ENCODE measurements around the gene MPPED2.

Gene MPPED2

DNA sequence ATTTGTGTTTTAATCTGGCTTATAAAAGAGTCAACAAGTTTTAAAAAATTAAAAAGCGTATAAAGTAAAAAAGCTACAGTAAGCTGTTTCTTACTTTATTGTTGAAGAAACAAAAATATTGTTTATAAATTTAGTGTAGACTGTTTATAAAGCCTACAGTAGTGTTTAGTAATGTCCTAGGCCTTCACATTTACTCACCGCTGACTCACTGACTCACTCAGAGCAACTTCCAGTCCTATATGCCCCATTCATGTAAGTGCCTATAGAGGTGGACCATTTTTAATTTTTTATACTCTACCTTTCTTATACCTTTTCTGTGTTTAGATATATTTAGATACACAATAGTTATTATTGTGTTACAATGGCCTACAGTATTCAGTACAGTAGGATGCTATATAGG is 12.2 kb downstream of the MPPED2 start:
- no peaks in the 10 kb centered on the region for H3K9me3 ChIP-seq

DNA sequence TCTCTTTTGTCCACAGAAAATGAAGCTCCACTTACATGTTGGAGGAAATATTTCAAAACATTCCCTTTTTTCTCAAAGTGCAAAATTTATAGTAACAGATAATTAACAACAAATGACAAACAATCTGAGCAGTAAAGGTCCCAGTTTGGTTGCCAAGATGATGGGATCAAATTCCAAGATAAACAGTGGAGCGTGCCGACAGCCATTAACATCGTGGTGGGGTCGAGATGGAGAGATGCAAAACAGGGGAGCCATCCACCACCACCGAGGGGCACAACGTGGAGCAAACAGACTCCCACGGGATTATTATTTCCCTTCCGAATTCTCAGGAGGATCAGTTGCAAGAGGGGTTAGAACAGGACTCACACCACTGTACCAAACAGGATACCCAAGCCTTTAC is 17.2 kb downstream of the MPPED2 start:
- no peaks in the 10 kb centered on the region for H3K36me3 ChIP-seq
- TF ChIP-seq, protein P1, sequence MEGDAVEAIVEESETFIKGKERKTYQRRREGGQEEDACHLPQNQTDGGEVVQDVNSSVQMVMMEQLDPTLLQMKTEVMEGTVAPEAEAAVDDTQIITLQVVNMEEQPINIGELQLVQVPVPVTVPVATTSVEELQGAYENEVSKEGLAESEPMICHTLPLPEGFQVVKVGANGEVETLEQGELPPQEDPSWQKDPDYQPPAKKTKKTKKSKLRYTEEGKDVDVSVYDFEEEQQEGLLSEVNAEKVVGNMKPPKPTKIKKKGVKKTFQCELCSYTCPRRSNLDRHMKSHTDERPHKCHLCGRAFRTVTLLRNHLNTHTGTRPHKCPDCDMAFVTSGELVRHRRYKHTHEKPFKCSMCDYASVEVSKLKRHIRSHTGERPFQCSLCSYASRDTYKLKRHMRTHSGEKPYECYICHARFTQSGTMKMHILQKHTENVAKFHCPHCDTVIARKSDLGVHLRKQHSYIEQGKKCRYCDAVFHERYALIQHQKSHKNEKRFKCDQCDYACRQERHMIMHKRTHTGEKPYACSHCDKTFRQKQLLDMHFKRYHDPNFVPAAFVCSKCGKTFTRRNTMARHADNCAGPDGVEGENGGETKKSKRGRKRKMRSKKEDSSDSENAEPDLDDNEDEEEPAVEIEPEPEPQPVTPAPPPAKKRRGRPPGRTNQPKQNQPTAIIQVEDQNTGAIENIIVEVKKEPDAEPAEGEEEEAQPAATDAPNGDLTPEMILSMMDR (IDR thresholded peaks at IDR 0.05), result no peak
- no peak overlapping the region for H3K27ac ChIP-seq
- peaks cover 8% of the 10 kb centered on the region for H3K27me3 ChIP-seq
- no peaks in the 10 kb centered on the region for H3K4me1 ChIP-seq (ENCODE audit: control insufficient read depth in 1 of 2, insufficient read depth in 1 of 2, low read depth in 1 of 2, low read length in 1 of 2)
- H3K9me3 ChIP-seq, result no peaks in the 10 kb centered on the region
- H3K4me3 ChIP-seq (ENCODE audit: low read depth in 1 of 2, low read length in 1 of 2), result no peak overlapping the region

More for the DNA sequence above, 12.2 kb downstream of the MPPED2 start:
- TF ChIP-seq, protein P1 (IDR thresholded peaks at IDR 0.05), result no peak
- Histone ChIP-seq H3K4me1 (ENCODE audit: control insufficient read depth in 1 of 2, insufficient read depth in 1 of 2, low read depth in 1 of 2, low read length in 1 of 2) (no peaks in the 10 kb centered on the region), H3K27me3 (no peaks in the 10 kb centered on the region), H3K4me3 (ENCODE audit: low read depth in 1 of 2, low read length in 1 of 2) (no peak overlapping the region), H3K36me3 (no peaks in the 10 kb centered on the region), H3K27ac (no peak overlapping the region)

DNA sequence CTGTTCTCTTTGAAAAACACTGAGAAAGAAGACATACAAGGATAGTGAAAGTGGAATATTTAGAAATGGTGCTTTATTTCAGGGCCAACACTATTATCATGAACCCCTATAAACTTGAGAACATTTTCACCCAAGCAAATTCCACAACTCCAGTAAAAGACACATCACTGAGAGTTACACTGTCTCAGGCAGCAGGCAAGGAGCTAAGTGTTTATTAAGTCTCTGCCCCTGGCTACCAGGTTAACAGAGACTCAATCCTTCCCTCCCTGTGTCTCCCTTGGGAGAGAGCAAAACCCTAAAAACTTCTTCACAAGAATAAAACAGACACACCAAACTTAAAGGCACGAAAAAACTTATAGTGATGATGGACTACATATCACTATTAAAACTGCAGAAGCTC is 18.5 kb downstream of the MPPED2 start:
- H3K4me1 ChIP-seq (ENCODE audit: control insufficient read depth in 1 of 2, insufficient read depth in 1 of 2, low read depth in 1 of 2, low read length in 1 of 2), result no peaks in the 10 kb centered on the region
- no peaks in the 10 kb centered on the region for H3K9me3 ChIP-seq
- H3K36me3 ChIP-seq, result no peaks in the 10 kb centered on the region
- H3K4me3 ChIP-seq (ENCODE audit: low read depth in 1 of 2, low read length in 1 of 2), result no peak overlapping the region
- H3K27me3 ChIP-seq, result peaks cover 8% of the 10 kb centered on the region
- TF ChIP-seq, protein P1 (IDR thresholded peaks at IDR 0.05), result no peak
- no peak overlapping the region for H3K27ac ChIP-seq

DNA sequence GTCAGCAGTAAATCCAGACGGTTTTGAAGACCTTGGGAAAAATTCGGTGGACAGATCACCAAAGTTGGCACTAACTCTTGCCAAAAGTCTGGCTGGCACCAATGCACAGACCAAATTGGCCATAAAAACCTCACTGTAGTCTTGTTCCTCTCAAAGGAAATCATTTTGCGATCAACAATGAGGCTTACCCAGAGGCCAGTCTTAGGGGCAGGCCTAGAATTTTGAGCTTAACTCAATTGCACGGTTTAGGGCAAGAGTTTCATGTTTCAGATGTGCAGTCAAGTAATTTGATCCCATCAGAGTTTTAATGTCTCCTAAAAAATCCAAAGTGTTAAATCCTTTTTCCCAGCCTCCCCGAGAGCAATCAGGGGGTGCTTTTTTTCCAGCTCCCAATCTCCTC is 19.0 kb downstream of the MPPED2 start:
- no peak overlapping the region for H3K4me3 ChIP-seq (ENCODE audit: low read depth in 1 of 2, low read length in 1 of 2)
- TF ChIP-seq, protein P1 (IDR thresholded peaks at IDR 0.05), result no peak
- H3K27ac ChIP-seq, result no peak overlapping the region
- H3K4me1 ChIP-seq (ENCODE audit: control insufficient read depth in 1 of 2, insufficient read depth in 1 of 2, low read depth in 1 of 2, low read length in 1 of 2), result no peaks in the 10 kb centered on the region
- peaks cover 8% of the 10 kb centered on the region for H3K27me3 ChIP-seq
- H3K9me3 ChIP-seq, result no peaks in the 10 kb centered on the region
- no peaks in the 10 kb centered on the region for H3K36me3 ChIP-seq

DNA sequence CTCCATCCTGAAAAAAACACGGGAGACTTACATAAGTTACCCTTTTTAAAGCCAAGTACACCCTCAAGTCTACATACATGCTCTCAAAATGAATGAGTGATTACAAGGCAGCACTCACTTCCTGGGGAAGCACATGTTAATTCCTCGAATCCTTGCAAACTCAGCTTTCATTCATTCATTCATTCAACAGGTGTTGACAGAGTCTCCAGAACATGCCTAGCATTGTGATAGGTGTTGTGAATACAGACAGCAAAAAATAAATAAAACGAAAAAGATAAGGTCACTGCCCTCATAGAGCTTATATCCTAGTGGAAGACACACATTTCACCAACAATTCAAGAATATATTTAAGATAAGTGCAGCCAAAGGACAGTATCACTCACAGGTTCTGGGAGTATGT is 19.7 kb downstream of the MPPED2 start:
- H3K4me1 ChIP-seq (ENCODE audit: control insufficient read depth in 1 of 2, insufficient read depth in 1 of 2, low read depth in 1 of 2, low read length in 1 of 2), result no peaks in the 10 kb centered on the region
- H3K27me3 ChIP-seq, result peaks cover 8% of the 10 kb centered on the region
- TF ChIP-seq, protein P1 (IDR thresholded peaks at IDR 0.05), result no peak
- no peak overlapping the region for H3K4me3 ChIP-seq (ENCODE audit: low read depth in 1 of 2, low read length in 1 of 2)
- no peak overlapping the region for H3K27ac ChIP-seq
- H3K36me3 ChIP-seq, result no peaks in the 10 kb centered on the region
- no peaks in the 10 kb centered on the region for H3K9me3 ChIP-seq

DNA sequence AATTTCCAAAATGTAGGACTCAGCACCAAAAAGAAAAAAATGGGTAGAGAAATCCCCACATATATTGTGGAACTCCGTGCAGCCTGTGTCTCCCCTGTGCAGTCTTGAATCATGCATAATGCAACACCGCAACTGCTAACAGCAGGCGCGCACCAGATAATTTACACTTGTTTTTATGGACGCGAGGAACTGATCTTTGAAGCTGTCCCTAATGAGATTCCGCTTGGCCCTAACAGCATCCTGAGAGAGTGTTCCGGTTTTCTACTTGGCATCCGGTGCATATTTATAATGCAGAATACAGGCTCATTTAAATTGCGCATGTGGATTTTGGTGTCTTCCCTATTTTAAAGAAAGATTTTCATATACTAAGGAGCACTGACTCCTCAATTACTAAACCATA is 21.1 kb downstream of the MPPED2 start:
- H3K27ac ChIP-seq, result no peak overlapping the region
- TF ChIP-seq, protein P1 (IDR thresholded peaks at IDR 0.05), result no peak
- H3K9me3 ChIP-seq, result no peaks in the 10 kb centered on the region
- H3K36me3 ChIP-seq, result no peaks in the 10 kb centered on the region
- no peak overlapping the region for H3K4me3 ChIP-seq (ENCODE audit: low read depth in 1 of 2, low read length in 1 of 2)
- H3K4me1 ChIP-seq (ENCODE audit: control insufficient read depth in 1 of 2, insufficient read depth in 1 of 2, low read depth in 1 of 2, low read length in 1 of 2), result no peaks in the 10 kb centered on the region
- peaks cover 8% of the 10 kb centered on the region for H3K27me3 ChIP-seq

Data from neutrophil (primary cell).